K562 (cell line): ENCODE results near the gene SAXO2. TPM values are rescaled to one million over a fixed set of nuclear protein-coding genes. Genes with fewer than 3 reads are reported as not detected.
"Not testable (repeated sequence)": the region's sequence is repeated elsewhere in the genome, so short reads cannot be mapped to it uniquely, and the experiment has no call there.

Source experiments
- ATAC-seq: fragments of 200-7000 bp; cut with Tn5 transposase; 3 replicates; pipeline ENCODE4 v1.9.1; 2020; ENCODE audit warnings: moderate library complexity
- BruUV-seq: library from RNA; stranded (reverse); fragments of 400-500 nt; replicated peaks from 2 replicates; lab custom pipeline; 2021; lab: Mats Ljungman, UMichigan
- CTCF ChIA-PET: fragments of 300-600 bp; formaldehyde crosslinking; extraction: SDS; loops from one replicate; lab custom pipeline; 2021; ENCODE audit warnings: low intra/inter-chr PET ratio; lab: Yijun Ruan, JAX
- POLR2A ChIA-PET: fragments of 300-600, 350-650 bp; sonication (Branson Sonifier 250); formaldehyde crosslinking; extraction: SDS; loops from one replicate; lab custom pipeline; 2021; ENCODE audit warnings: antibody characterized with exemption, inconsistent platforms; lab: Yijun Ruan, JAX
- DNase-seq, 4 experiments: peaks; one replicate each; pipeline versions ENCODE4 v3.0.0 to v3.0.0-alpha.2; 2011 to 2018; ENCODE audit warnings: low spot score in 3 of 4, mixed read lengths in 3 of 4; ENCODE audit errors: extremely low read depth in 1 of 4
- FAIRE-seq: peaks from 2 replicates; lab custom pipeline; 2011; peaks lifted over from hg19 to GRCh38; lab: Jason Lieb, UNC
- H2AFZ ChIP-seq: 2 replicates; pipeline ENCODE4 v1.6.0; 2011; ENCODE audit warnings: low read depth, low read length, control low read depth, inconsistent platforms
- H3K27ac ChIP-seq: fragments of 200-600 bp; 3 replicates; pipeline ENCODE4 v1.8.0; 2011; ENCODE audit warnings: low read depth, mild to moderate bottlenecking, control low read depth, inconsistent platforms, low read length, moderate library complexity, mixed read lengths; ENCODE audit errors: extremely low read depth
- H3K27me3 ChIP-seq, 2 experiments: fragments of 300-600 bp in 1 of 2; 2 replicates in 1 of 2; 3 replicates in 1 of 2; pipeline versions ENCODE4 v1.6.0 to v1.8.0; 2011; ENCODE audit warnings: inconsistent platforms in 2 of 2, low read length in 2 of 2, mild to moderate bottlenecking in 1 of 2, mixed read lengths in 1 of 2, moderate library complexity in 1 of 2; ENCODE audit not compliant: control insufficient read depth in 2 of 2, insufficient read depth in 2 of 2
- H3K36me3 ChIP-seq: fragments of 300-600 bp; 3 replicates; pipeline ENCODE4 v1.8.0; 2011; ENCODE audit warnings: mild to moderate bottlenecking, low read length, inconsistent platforms; ENCODE audit not compliant: control insufficient read depth, insufficient read depth
- H3K4me1 ChIP-seq, 2 experiments: fragments of 200-600 bp in 1 of 2; replicated peaks in 1 of 2; 2 replicates in 1 of 2; 3 replicates in 1 of 2; pipeline versions ENCODE4 v1.5.1 to v1.8.0; 2011; ENCODE audit warnings: inconsistent platforms in 2 of 2, low read length in 2 of 2, mild to moderate bottlenecking in 1 of 2, mixed read lengths in 1 of 2, moderate library complexity in 1 of 2; ENCODE audit not compliant: control insufficient read depth in 2 of 2, insufficient read depth in 2 of 2
- H3K4me2 ChIP-seq: 2 replicates; pipeline ENCODE4 v1.6.1; 2011; ENCODE audit warnings: low read length, control low read depth, inconsistent platforms, mixed read lengths; ENCODE audit not compliant: insufficient read depth
- H3K4me3 ChIP-seq: fragments of 200-600 bp; sonication (generic), shearing (Covaris generic); 2 replicates; pipeline ENCODE4 v1.5.1; 2016; ENCODE audit warnings: control low read depth, inconsistent platforms
- H3K79me2 ChIP-seq: fragments of 200-600 bp; 3 replicates; pipeline ENCODE4 v1.8.0; 2011; ENCODE audit warnings: low read length, inconsistent platforms; ENCODE audit not compliant: control insufficient read depth, insufficient read depth
- H3K9ac ChIP-seq, 2 experiments: 2 replicates each; pipeline versions ENCODE4 v1.6.0 to v1.6.1; 2011; ENCODE audit warnings: low read depth in 2 of 2, low read length in 2 of 2, control low read depth in 1 of 2, inconsistent platforms in 1 of 2, mild to moderate bottlenecking in 1 of 2, mixed read lengths in 1 of 2; ENCODE audit not compliant: insufficient read depth in 1 of 2
- H3K9me1 ChIP-seq: one replicate; pipeline ENCODE4 v1.6.0; 2011; ENCODE audit warnings: inconsistent platforms, mild to moderate bottlenecking, low read length, moderate library complexity; ENCODE audit not compliant: control insufficient read depth, insufficient read depth
- H3K9me3 ChIP-seq: replicated peaks from 2 replicates; pipeline ENCODE4 v1.5.1; 2011; ENCODE audit warnings: low read depth, low read length, inconsistent platforms; ENCODE audit not compliant: control insufficient read depth, insufficient read depth
- H4K20me1 ChIP-seq: replicated peaks from 2 replicates; pipeline ENCODE4 v1.6.1; 2011; ENCODE audit warnings: low read length, inconsistent platforms, mixed read lengths; ENCODE audit not compliant: control insufficient read depth, insufficient read depth
- NR2C1 ChIP-seq, 2 experiments: fragments of 450-650 bp; IDR thresholded peaks; 2 replicates each; pipeline ENCODE4 v1.6.1; 2017; ENCODE audit warnings: mild to moderate bottlenecking in 2 of 2, antibody characterized with exemption in 1 of 2, inconsistent platforms in 1 of 2, missing compliant biosample characterization in 1 of 2, missing genetic modification characterization in 1 of 2
- WGBS: fragments of 100-300 bp; shearing (Covaris generic); methylation state at CpG from one replicate; pipeline ENCODE4 v1.1.6; 2016; ENCODE audit warnings: low coverage, mixed read lengths; ENCODE audit not compliant: insufficient coverage; ENCODE audit errors: missing lambda C conversion rate; 5-methylcytosine and 5-hydroxymethylcytosine counted together
- in situ Hi-C: fragments of 300-500 bp; cut with MboI; formaldehyde crosslinking; loops from 4 replicates; pipeline ENCODE4 v1.15.0; 2018; ENCODE audit warnings: inconsistent platforms, mixed read lengths
- intact Hi-C: fragments of 100-400 bp; cut with micrococcal nuclease; formaldehyde crosslinking; loops from 2 replicates; pipeline ENCODE4 v1.14.2; 2022
- polyA plus RNA-seq, 8 experiments: library from polyadenylated mRNA; depleted of rRNA in 4 of 8; stranded (reverse) in 5 of 8; unstranded in 3 of 8; fragments of >200 nt; fragmentation: Nextera tagmentation in 2 of 8; fragmentation: Illumina TruSeq in 1 of 8; extraction: Ambion mirVana in 2 of 8; extraction: Trizol in 1 of 8; gene quantifications; 2 replicates each; pipeline versions ENCODE4 v1.2.1 to v1.2.3, GENCODE V29; 2011 to 2014; ENCODE audit warnings: inconsistent platforms in 1 of 8, missing spikeins in 1 of 8
- total RNA-seq, 7 experiments: library from RNA; depleted of rRNA in 6 of 7; stranded (reverse); fragments of >200 nt in 6 of 7; fragmentation: Illumina TruSeq in 2 of 7; extraction: Trizol in 2 of 7; gene quantifications; 2 replicates each; pipeline versions ENCODE4 v1.2.1 to v1.2.3, GENCODE V29; 2011 to 2021; ENCODE audit warnings: low replicate concordance in 1 of 7

The SAXO2 gene
- total and polyA plus RNA-seq, 9 of the 15 experiments (the other 6 are each of a cell fraction or from before 2014, with no cell fraction given): 3.1 to 14.2 (median 8.2) TPM

GRCh38 chr15:82319522-82320278 lies 57.1 kb downstream of the SAXO2 start:
- POLR2A ChIA-PET: not testable (repeated sequence)

DNA sequence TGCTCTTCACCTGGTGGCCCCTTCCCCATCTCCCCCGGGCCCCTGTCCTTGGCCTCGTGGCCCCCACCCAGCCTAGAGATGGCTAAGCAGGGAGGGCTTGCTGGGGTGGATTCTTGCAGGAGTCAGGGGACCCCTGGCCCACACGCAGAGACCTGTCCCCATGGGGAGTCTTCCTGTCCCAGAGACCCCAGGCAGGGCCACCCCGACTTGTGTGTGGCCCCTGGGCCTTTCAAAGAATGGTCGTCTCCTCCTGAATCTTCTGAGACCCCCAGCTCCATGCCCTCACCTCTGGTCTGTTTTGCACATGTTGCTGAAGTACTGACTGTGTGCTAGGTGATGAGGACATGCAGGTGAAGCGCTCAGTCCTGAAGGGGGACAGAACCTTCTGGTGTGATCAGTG lies 58.2 kb downstream of the SAXO2 start:
- H3K79me2 ChIP-seq, POLR2A ChIA-PET, H3K9ac ChIP-seq, DNase-seq, BruUV-seq, H3K4me2 ChIP-seq, H2AFZ ChIP-seq, H3K4me3 ChIP-seq, FAIRE-seq, H3K27ac ChIP-seq, in situ Hi-C loops, H3K27me3 ChIP-seq, intact Hi-C loops, H4K20me1 ChIP-seq, ATAC-seq, CTCF ChIA-PET, H3K9me1 ChIP-seq, H3K36me3 ChIP-seq, H3K9me3 ChIP-seq: not testable (repeated sequence)
- no CpG with 5 or more reads among the region's 6 CpGs for WGBS
- peaks cover 3 to 19% of the 10 kb centered on the region in 2 experiments; a peak in 3 of 5 replicates for H3K4me1 ChIP-seq

More at GRCh38 chr15:82319522-82320278, 57.1 kb downstream of the SAXO2 start:
- in situ Hi-C loops; intact Hi-C loops; H3K9ac ChIP-seq; H3K4me3 ChIP-seq; H3K36me3 ChIP-seq; BruUV-seq; H3K27me3 ChIP-seq; H4K20me1 ChIP-seq; H3K9me3 ChIP-seq; H3K79me2 ChIP-seq; H3K4me2 ChIP-seq; DNase-seq; FAIRE-seq; H3K27ac ChIP-seq; CTCF ChIA-PET; H2AFZ ChIP-seq; H3K9me1 ChIP-seq; TF ChIP-seq NR2C1 (IDR thresholded peaks at IDR 0.05): not testable (repeated sequence)
- ATAC-seq: peak; percentile 12; the same call in 1 of the 3 replicates
- peak; percentile 55 for TF ChIP-seq NR2C1 (tag; IDR thresholded peaks at IDR 0.05)
- WGBS: 25% methylated on average over 14 of the region's 19 CpGs
- H3K4me1 ChIP-seq: peaks cover 3 to 26% of the 10 kb centered on the region in 2 experiments; a peak in 3 of 5 replicates

DNA sequence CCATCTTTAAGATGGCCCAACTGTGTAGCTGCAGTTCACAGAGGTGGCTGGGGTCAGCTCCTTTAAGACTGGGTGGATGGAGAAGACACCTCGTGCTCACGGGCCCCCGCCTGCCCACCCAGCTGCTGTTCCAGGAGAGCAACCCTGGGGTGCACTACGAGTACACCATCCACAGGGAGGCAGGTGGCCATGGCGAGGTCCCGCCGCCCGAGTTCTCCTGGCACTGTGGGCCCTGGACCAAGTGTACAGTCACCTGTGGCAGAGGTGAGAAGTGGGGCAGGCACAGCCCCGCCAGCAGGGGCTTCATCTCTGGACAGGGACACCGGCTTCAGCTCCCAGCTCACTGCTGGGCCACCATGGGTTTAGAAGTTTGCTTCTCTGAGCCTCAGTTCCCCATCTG lies 59.9 kb downstream of the SAXO2 start:
- FAIRE-seq, H3K27ac ChIP-seq, H4K20me1 ChIP-seq, H3K9me3 ChIP-seq, H3K4me3 ChIP-seq, H2AFZ ChIP-seq, DNase-seq, H3K9ac ChIP-seq, intact Hi-C loops, H3K27me3 ChIP-seq, H3K36me3 ChIP-seq, in situ Hi-C loops, H3K4me1 ChIP-seq, H3K4me2 ChIP-seq, CTCF ChIA-PET, ATAC-seq, H3K9me1 ChIP-seq, BruUV-seq, H3K79me2 ChIP-seq, POLR2A ChIA-PET: not testable (repeated sequence)
- no CpG with 5 or more reads among the region's 10 CpGs for WGBS
